GM18511 (cell line): ENCODE results near the gene HAVCR1.
"Not testable (repeated sequence)": the region's sequence is repeated elsewhere in the genome, so short reads cannot be mapped to it uniquely, and the experiment has no call there.

ENCODE experiments used
- ATAC-seq: cut with Tn5 transposase; IDR thresholded peaks from one replicate; pipeline ENCODE4 v1.9.1; 2021; ENCODE audit warnings: mild to moderate bottlenecking, moderate library complexity; ENCODE audit not compliant: unreplicated experiment

Gene HAVCR1

DNA sequence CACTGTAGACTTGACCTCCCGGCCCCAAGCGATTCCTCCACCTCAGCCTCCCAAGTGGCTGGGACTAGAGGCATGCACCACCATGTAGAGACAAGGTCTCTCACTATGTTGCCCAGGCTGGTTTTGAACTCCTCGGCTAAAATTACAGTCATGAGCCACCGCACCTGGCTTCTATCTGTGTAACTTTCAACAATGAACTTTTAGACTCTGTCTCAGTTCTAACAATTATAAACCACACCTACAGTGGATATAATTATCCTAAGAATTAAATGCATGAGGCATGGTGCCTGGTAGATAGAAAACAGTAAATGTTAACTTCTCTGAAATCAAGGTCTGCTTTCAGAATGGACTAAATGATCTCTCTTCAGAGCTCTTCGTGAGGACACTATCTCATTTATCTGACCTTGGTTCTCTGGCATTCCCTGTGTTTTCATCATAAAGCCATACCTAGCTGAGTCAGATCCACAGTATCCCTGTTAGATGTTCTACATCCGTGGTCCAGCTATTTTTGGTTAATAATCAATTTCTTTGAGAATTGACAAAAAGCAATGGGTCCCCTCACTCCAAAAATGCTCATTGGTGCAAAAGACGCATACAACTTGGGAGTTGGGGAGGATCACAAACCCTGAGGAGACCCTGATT is 7.2 kb downstream of the HAVCR1 start:
- ATAC-seq: no peak

DNA sequence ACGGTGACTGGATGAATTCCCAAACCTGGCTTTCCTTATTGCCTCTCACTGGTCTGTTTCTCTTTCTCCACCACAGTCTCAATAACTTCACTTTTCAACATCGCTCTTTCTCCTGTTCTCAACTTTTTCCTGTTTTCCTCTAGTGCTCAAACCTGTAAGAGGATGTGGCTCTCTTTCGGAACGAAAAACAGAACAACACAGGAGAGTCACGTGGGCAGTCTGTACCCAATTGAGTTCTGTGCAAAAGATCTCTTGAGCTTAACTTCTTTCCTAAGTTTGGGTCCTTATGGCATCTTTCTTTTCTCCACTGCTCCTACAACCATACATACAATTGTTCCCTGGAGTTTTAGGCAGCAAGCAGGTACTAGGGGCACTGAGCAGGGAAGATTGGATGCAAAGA is 8.9 kb downstream of the HAVCR1 start:
- peak; percentile 52 for ATAC-seq

DNA sequence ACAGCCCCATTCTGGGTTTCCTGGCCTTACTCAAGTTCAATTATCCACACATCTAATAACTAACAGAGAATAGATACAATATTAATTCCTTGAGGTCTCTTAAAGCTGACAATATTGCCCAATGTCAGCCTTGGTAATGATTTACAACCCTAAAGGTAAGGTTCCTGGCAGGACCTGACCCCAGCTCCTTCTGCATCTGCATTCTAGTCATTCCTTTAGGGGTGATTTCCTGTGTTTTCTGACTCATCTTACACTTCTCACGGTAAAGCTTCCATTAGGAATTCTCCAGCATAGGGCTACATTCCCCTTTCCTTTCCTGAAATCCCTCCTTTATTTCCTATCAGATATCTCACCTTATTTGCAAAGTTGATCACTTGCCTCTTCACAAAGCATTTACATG is 9.3 kb downstream of the HAVCR1 start:
- peak; percentile 51 for ATAC-seq

DNA sequence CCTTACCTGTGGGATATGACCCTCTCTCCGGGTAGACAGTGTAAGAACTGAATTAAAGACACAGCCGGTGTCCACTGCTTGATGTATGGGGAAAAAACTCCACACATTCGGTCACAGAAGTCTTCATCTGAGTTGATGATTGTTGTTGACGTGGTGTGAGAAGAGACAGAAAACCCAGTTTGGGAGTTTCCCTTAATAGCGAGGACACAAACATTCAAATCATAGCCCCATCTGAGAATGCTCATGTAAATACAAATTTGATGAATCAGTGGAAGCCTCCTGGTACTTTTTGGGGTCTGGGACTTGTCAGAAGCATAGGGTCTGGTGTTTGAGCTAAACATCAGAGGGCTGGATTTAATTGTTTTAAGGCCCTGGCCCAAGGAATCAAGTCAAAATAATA is 11.0 kb downstream of the HAVCR1 start:
- ATAC-seq: no peak

DNA sequence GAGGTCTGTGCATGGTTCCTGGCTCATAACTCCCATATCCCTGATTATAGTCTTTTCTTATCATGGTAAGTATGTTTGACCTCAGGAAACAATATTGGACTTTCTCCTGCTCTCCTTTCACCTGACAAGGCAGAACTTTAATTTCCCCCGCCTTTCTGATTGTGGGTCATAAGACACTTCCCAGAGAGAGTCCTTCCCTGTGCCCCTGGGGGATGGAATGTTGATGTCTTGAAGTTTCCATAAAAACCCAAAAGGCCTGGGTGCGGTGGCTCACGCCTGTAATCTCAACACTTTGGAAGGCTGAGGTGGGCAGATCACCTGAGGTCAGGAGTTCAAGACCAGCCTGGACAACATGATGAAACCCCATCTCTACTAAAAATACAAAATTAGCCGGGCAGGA is 11.9 kb downstream of the HAVCR1 start:
- not testable (repeated sequence) for ATAC-seq

DNA sequence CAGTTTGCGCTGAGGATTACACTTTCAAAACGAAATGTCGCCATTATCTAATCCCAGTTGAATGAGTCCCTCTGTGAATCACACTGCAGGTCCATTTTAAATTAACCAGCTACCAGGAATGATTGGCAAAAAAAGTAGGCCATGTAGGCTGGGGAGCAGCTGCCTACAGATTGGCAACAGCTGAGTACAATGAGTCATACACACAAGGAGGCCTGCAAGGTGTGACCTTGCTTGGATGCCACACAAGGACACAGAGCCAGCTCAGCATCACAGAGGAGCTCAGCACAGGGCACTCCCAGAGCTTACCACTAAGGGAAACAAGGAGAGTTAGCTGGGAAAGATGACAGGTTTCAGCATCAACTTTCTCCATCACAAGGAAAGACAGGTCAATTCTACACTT is 12.9 kb downstream of the HAVCR1 start:
- peak; percentile 36 for ATAC-seq

DNA sequence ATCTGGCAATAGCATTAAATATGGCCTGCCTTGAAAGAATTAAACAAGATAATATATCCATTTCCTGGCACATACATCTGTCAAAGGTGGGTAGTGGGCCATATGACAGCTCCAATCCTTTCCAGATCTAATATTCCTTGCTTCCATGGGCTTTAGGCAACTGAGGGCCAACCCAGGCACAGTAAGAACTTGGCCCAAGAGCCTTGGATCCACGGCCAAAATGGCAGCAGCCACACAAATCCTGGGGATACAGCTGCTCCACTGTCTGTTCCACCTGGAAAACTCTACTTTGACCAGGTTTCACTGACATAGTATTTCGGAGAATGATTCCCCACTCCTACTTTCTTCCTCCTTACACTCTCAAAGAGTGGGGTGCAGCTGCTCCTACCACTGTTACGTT is 13.3 kb downstream of the HAVCR1 start:
- ATAC-seq: no peak

DNA sequence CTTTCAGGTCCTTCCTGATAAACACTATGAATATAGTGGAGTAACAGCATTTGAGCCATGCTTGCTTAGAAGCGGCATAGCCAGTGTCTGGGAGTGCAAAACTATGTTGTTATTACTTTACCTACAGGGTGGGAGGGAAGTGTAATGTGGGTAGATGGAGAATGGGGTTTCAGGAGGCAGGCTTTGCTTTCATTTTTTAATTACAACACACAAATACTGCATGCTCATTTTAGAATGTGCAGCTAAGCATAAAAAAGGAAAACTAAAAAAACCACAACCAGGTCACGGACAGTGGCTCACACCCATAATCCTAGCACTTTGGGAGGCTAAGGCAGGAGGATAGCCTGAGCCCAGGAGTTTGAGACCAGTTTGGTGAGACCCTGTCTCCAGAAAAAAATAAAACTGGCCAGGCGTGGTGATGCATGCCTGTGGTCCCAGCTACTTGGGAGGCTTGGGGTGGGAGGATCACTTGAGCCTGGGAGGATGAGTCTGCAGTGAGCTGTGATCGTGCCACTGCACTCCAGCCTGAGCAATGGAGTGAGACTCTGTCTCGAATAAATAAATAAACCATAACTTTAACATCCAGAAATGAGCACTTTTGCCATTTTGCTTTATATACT is 20.2 kb downstream of the HAVCR1 start:
- peak; percentile 71 for ATAC-seq

DNA sequence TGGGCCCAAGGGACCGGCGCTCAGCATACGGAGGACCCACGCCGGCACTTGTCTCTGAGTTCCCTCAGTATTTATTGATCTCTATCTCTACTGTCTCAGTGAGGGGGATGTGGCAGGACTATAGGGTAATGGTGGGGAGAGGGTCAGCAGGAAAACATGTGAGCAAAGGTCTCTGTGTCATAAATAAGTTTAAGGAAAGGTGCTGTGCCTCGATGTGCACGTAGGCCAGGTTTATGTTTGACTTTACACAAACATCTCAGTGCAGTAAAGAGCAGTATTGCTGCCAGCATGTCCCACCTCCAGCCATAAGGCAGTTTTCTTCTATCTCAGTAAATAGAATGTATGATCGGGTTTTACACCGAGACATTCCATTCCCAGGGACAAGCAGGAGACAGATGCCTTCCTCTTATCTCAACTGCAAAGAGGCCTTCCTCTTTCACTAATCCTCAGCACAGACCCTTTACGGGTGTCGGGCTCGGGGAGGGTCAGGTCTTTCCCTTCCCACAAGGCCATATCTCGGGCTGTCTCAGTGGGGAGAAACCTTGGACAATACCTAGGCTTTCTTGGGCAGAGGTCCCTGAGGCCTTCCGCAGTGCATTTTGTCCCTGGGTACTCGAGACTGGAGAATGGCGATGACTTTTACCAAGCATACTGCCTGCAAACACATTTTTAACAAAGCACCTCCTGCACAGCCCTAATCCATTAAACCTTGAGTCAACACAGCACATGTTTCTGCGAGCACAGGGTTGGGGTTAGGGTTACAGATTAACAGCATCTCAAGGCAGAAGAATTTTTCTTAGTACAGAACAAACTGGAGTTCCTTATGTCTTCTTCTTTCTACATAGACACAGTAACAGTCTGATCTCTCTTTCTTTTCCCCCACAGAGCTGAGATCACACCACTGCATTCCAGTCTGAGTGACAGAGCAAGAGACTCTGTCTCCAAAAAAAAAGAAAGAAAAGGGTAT is 24.5 kb downstream of the HAVCR1 start:
- not testable (repeated sequence) for ATAC-seq

DNA sequence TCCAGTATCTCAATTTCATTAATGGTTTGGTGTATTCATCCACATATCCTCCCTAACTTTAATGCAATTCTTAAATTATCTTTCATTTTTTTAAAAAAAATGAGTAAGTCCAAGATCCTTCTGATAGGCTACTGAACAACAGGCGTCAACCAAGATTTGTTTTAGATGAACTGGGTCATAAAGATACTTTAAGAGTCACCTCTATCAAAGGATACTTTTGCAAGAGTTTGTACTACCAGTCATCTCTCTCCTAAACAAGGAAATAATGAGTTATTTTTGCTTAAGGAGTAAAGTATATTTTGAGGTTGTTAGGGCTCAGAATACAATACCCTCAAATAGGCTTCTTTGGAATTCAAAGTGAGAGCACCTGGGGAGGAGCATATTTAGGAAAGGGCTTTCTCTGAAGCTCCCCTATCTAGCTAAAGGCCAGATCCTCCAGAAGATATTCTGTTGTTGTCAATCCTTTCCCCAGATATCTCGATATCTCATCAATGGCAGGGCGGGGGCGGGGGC is 25.8 kb downstream of the HAVCR1 start:
- ATAC-seq: no peak

DNA sequence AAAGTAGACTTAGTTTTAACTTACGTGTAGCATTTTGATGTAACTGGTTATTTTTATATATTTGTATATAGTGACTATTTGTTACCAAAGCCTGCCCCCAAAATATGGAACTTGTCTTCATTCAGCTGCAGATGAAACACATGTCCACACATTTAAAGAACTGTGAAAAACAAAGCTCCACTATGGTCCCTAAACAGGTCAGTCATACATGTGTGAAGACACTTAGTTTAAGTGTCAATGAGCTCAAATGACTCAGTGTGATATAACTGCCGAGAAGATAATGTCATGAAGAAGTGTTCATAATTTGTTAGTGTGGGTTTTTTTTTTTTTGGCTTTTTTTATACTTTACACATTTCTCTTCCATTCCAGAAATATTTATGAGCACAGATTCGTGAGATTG is 28.2 kb downstream of the HAVCR1 start:
- ATAC-seq: no peak

DNA sequence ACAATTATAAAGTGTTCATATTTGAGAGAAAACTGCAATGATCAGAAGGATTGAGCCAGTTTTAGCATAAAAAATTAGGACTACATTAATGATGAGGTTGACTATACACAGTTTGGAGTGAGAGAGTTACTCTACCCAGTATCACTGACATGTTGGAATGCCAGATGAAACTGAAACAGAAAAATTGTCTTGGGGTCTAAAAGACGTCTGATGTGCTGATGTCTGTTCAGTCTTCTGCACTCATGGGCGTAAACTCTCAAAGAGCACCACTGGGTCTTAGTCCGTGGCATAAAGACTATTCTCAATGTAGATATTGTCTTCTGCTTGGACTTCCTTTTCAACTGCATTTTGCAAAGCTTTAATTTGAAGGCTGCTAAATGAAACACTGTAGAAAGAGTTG is 29.5 kb downstream of the HAVCR1 start:
- no peak for ATAC-seq

DNA sequence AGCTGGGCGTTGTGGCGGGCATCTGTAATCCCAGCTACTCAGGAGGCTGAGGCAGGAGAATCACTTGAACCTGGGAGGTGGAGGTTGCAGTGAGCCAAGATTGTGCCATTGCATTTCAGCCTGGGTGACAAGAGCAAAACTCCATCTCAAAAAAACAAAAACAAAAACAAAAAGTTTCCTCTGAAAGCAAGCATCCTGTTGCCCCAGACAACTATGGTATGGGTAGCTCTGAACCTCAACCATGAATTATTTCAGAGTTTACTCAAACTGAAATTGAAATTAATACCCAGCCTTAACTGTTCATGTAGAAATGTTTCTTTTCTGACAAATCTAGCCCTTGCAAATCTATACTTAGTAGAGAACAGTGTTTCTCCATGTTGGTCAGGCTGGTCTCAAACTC is 31.3 kb downstream of the HAVCR1 start:
- ATAC-seq: peak; percentile 89

DNA sequence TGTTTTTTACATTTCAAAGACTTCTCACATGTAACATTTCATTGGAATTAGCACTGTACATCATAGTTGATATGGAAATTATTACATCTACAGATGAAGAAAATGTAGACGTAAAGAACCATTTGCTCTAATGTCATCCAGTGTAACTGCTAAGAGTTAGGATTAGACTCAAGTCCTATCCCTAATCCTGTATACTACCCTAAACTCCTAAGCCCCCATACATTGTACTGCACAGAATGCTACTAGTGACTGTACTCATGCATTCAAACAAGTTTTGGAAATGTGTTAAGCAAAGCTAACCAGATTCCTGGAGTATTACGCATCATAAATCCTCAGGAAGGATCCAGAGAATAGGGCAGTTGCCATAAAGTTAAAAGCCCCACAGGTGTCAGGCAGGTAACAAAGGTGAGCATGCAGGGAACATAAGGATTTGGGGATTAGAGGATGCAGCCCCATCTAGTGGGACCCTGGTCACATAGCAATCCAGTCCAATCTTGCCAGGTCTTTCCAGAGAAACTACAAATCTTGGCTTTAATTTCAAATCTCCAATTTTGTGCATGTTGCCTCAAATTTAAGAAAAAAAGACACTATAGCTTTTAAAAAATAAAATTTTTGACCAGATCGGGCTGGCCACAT is 32.0 kb downstream of the HAVCR1 start:
- ATAC-seq: no peak

DNA sequence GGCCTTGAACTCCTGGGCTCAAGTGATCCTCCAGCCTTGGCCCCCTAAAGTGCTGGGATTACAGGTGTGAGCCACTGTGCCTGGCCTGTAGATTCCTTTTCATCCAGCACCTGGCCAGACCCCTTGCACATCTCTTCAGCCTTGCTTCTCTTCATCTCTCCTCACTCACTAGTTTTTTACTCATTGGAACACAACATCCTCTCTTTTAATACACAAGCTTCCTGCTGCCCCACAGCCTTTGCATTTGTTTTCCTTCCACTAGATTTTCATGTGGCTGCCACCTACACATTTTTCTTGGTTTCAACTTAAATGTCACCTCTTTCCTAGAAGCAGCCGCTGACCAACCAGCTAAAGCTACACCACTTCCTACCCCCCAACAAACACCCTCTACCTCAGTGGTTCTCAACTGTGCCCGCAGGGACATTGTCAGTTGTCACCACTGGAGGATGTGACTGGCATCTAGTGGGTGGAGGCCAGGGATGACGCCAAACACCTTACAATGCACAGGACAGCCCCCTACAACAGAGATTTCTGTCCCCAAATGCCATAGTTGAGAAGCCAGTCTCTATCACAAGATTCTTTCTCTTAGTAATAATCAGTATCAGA is 33.7 kb downstream of the HAVCR1 start:
- peak; percentile 47 for ATAC-seq

DNA sequence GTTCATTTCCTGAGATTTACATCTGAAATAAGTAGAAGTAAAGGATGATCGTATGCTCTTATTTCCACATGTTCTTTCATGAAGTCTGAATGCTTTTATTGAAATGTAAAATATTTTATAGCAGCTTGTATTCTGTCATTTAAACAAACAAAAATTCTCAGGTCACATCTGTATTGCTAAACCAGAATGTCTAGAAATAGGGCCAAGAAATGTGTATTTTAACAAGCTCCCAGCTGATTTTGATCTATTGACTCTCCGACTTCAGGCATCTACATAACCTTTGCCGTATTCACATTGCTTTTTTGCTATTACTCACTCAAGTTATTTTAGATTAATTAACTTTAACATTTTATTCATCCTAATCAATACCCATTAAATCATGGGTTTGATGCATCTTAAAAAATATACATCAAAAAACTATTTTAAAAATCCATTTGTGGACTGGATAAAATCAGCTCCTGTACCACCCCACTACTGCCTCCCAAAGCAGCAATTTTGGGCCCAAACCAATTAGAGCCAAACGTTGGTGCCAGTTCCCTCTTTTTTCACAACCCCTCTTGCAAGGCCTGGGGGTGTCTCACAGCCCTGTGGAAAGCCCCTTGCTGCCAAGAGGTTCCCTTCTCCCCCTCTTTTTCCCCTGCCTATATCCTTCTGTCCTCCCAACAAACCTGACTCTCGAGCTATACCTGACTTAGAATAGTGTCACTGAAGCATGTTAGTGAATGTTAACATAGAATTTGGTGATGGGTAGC is 34.5 kb downstream of the HAVCR1 start:
- ATAC-seq: no peak

DNA sequence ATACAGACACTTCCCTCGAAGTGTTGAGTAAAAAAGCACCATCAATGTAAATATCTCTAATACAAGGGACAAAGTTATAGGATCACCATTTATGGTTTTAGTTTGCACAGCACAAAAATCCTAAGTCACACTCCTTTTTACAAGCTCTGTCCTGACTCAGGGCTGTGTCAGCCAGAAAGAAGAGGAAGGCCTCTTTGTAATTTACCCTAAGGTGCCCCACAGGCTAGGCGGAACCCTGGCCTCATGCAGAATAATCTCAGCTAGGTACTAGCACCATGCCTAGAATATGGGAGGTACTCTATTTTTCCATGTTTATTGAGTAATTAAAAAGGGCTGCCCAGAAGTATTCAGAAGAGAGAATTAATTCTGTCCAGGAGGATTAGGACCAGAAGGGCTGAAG is 36.9 kb downstream of the HAVCR1 start:
- ATAC-seq: no peak

DNA sequence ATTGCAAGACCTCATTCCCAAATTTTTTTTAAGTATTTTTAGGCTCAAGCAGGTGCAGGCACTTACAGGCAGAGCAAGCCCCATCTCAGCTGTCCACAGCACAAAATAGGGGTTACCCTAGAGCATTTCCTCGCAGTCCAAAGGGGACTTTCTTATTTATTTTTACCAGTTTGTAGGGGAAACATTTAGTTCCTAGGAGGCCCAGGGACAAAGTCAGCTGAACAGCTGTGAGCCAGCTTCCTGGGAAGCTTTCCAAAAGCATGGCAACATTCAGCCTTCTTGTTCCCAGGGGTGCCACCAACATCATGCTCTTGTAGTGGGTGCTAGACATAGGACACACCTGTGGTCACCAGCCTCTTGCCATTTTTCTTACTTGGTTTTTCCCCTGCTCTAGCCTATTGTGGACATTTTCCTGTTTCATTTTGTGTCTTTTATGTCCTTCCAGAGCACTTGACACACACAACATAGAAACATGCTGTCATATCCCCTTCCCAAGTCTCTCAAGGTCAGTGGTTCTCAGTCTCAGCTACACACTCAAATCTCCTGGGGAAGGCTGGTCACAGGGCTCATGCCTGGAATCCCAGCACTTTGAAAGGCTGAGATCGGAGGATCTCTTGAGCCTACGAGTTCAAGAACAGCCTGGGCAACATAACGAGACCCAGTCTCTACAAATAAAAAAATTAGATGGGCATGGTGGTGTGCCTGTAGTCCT is 38.2 kb downstream of the HAVCR1 start:
- ATAC-seq: no peak

DNA sequence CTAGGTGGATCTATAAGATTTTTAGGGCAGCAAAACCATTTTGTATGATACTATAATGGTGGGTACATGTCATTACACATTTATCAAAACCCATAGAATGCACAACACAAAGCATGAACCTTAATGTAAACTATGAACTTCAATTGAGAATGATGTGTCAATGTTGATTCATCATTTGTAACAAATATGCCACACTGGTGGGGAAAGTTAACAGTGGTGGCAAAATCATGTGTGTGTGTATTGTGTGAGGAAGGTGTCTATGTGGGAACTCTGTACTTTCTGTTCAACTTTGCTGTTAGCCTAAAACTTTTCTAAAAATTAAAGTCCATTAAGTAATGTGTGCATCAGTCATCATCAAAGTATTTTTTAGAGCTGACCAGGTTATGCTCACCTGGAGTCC is 38.9 kb downstream of the HAVCR1 start:
- ATAC-seq: no peak
